ENCODE measurements around the gene AFG1L.

Gene AFG1L

GRCh38 chr6:108570517-108570916 is 275.7 kb downstream of the AFG1L start:
- H2AFZ ChIP-seq (ENCODE audit: low read length): no peak overlapping the region
- peaks cover 45% of the 10 kb centered on the region; the same call in 1 of the 2 replicates for H3K36me3 ChIP-seq (ENCODE audit: insufficient read depth, low read length)
- H3F3A ChIP-seq (ENCODE audit: low read depth): no peaks in the 10 kb centered on the region
- no peak for TF ChIP-seq EZH2phosphoT487 (IDR thresholded peaks at IDR 0.05; ENCODE audit: borderline replicate concordance)
- peak; percentile 50 for TF ChIP-seq CTCF (conservative IDR thresholded peaks at IDR 0.05; ENCODE audit: low read length)
- H3K9ac ChIP-seq (ENCODE audit: low read depth, low read length, poor library complexity, severe bottlenecking): no peak overlapping the region
- peaks cover 85% of the 10 kb centered on the region for H3K79me2 ChIP-seq (ENCODE audit: insufficient read depth, low read length)
- H3K4me2 ChIP-seq (ENCODE audit: low read depth, low read length, poor library complexity, severe bottlenecking): no peak overlapping the region
- H3K4me3 ChIP-seq (ENCODE audit: low read length, poor library complexity, severe bottlenecking): no peak overlapping the region
- H3K4me1 ChIP-seq (ENCODE audit: insufficient read depth, low read length, poor library complexity, severe bottlenecking): peaks cover 35% of the 10 kb centered on the region
- no peaks in the 10 kb centered on the region for H3K9me3 ChIP-seq (ENCODE audit: insufficient read depth, low read depth, low read length)
- H3K9me2 ChIP-seq (replicated peaks; ENCODE audit: low read depth, low read length): no peaks in the 10 kb centered on the region
- peaks cover 38% of the 10 kb centered on the region for H4K20me1 ChIP-seq (ENCODE audit: insufficient read depth, low read length, poor library complexity, severe bottlenecking)
- no peaks in the 10 kb centered on the region for H3K27me3 ChIP-seq (ENCODE audit: insufficient read depth, low read length, poor library complexity, severe bottlenecking)

GRCh38 chr6:108574457-108575141 is 279.7 kb downstream of the AFG1L start:
- no peaks in the 10 kb centered on the region for H3K27me3 ChIP-seq (ENCODE audit: insufficient read depth, low read length, poor library complexity, severe bottlenecking)
- H3K79me2 ChIP-seq (ENCODE audit: insufficient read depth, low read length): peaks cover 80% of the 10 kb centered on the region
- no peak overlapping the region for H3K4me3 ChIP-seq (ENCODE audit: low read length, poor library complexity, severe bottlenecking)
- H3K9me2 ChIP-seq (replicated peaks; ENCODE audit: low read depth, low read length): no peaks in the 10 kb centered on the region
- TF ChIP-seq EZH2phosphoT487 (IDR thresholded peaks at IDR 0.05; ENCODE audit: borderline replicate concordance) (no peak), CTCF (conservative IDR thresholded peaks at IDR 0.05; ENCODE audit: low read length) (no peak)
- peaks cover 47% of the 10 kb centered on the region; the same call in 1 of the 2 replicates for H3K36me3 ChIP-seq (ENCODE audit: insufficient read depth, low read length)
- no peaks in the 10 kb centered on the region for H3K9me3 ChIP-seq (ENCODE audit: insufficient read depth, low read depth, low read length)
- H3K9ac ChIP-seq (ENCODE audit: low read depth, low read length, poor library complexity, severe bottlenecking): peak overlapping the region; percentile 6
- 0 out of 2 replicates have a peak, but pooled peaks cover 4% of the 10 kb centered on the region for H3F3A ChIP-seq (ENCODE audit: low read depth)
- peaks cover 37% of the 10 kb centered on the region for H3K4me1 ChIP-seq (ENCODE audit: insufficient read depth, low read length, poor library complexity, severe bottlenecking)
- H3K4me2 ChIP-seq (ENCODE audit: low read depth, low read length, poor library complexity, severe bottlenecking): peak overlapping the region; percentile 7
- no peak overlapping the region for H2AFZ ChIP-seq (ENCODE audit: low read length)
- H4K20me1 ChIP-seq (ENCODE audit: insufficient read depth, low read length, poor library complexity, severe bottlenecking): peaks cover 22% of the 10 kb centered on the region

Measured in Loucy (cell line).